Measurements from ENCODE around the gene NEU3.
"Not testable (repeated sequence)": the region's sequence is repeated elsewhere in the genome, so short reads cannot be mapped to it uniquely, and the experiment has no call there.

The NEU3 gene

GRCh38 chr11:75002516-75002915, 13.8 kb downstream of the NEU3 start:
- H3K4me3 ChIP-seq (ENCODE audit: low read length): no peak overlapping the region
- TF ChIP-seq ZNF274 (IDR thresholded peaks at IDR 0.05; ENCODE audit: low read depth, low read length): no peak

GRCh38 chr11:75004215-75004614, 15.5 kb downstream of the NEU3 start:
- no peak for TF ChIP-seq ZNF274 (IDR thresholded peaks at IDR 0.05; ENCODE audit: low read depth, low read length)

GRCh38 chr11:75011357-75011756, 22.6 kb downstream of the NEU3 start:
- no peak for TF ChIP-seq ZNF274 (IDR thresholded peaks at IDR 0.05; ENCODE audit: low read depth, low read length)
- no peak overlapping the region for H3K4me3 ChIP-seq (ENCODE audit: low read length)

More at GRCh38 chr11:75004215-75004614, 15.5 kb downstream of the NEU3 start:
- H3K4me3 ChIP-seq (ENCODE audit: low read length): no peak overlapping the region

DNA sequence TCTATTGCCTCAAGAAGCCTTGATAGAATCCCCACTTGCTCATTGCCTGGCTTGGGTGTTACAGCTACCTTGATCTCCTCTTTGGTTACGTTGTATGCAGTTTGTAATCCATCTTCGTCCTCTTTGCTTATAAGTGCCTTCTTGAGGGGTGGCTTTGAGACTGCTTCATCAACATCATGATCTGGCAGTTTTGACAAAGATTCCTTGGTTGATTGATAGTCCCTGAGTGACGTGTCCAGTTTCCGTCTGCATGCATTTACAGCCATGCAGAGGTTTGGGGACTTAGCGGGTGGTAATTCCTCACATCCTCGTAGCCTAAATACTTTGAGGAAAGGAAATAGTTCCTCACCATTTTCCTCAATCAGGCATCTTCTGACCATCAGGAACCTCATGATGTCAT, 23.1 kb downstream of the NEU3 start:
- H3K4me3 ChIP-seq (ENCODE audit: low read length): no peak overlapping the region
- TF ChIP-seq ZNF274 (IDR thresholded peaks at IDR 0.05; ENCODE audit: low read depth, low read length): no peak

DNA sequence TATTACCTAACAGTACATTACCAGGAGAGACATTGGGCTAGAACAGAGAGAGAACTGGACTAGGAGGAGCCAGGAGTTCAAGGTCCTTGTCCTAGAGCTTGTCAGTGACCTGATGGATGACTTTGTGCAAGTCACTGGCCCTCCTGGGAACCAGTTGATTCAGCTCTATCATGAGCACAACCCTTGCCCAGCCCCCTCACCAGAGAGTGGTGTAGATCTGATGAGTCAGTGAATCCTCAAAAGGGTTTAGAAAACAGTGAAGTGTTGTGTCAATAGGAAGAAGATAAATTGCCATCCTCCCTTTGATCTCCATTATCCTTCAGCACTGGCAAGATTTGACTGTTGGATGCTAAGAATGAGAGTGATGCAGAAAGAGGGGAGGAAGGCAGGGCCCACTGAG, 24.3 kb downstream of the NEU3 start:
- no peak overlapping the region for H3K4me3 ChIP-seq (ENCODE audit: low read length)
- no peak for TF ChIP-seq ZNF274 (IDR thresholded peaks at IDR 0.05; ENCODE audit: low read depth, low read length)

DNA sequence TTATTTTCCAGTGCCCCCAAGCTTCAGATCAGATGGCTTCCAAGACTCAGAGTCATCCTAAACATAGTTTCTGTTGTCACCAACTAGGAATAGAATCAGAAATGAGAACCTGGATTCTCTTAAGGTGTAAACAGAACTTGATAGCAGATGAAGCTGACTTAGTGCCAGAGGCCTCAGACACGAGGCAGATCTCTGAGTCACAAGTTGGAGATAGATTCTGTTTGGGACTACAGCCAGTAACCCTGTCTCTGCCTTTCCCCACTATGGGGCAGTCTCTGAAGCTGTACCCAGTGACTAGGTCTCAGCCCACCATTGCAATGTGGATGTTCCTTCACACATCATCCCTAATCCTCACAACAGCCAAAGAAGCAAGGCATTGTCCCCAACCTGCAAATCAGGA, 25.4 kb downstream of the NEU3 start:
- no peak overlapping the region for H3K4me3 ChIP-seq (ENCODE audit: low read length)
- no peak for TF ChIP-seq ZNF274 (IDR thresholded peaks at IDR 0.05; ENCODE audit: low read depth, low read length)

- H3K4me3 ChIP-seq (ENCODE audit: low read length): not testable (repeated sequence)
These were observed 30.5 kb downstream of the NEU3 start for GRCh38 chr11:75019200-75019599.

GRCh38 chr11:75020328-75020727, 31.6 kb downstream of the NEU3 start:
- H3K4me3 ChIP-seq (ENCODE audit: low read length): not testable (repeated sequence)

DNA sequence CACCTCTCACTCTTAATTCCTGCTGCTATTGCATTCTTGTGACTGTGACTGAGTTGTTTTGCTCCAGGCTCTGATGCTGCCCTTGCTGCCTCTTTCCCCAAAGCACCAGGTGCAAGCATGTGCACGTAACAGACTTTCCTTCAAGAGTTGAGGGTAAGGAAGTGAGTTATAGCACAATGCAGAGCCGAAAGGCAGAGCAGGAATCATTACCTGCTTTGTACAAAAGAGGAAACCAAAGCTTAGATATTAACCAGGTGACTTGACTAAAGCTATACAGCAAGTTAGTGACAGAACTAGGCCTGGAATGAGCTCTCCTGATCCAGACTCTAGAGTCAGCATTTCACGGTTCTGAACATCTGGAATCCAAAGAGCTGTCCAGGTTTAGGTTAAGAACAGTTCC, 33.6 kb downstream of the NEU3 start:
- TF ChIP-seq ZNF274 (IDR thresholded peaks at IDR 0.05; ENCODE audit: low read depth, low read length): no peak
- peak overlapping the region; percentile 35; the same call in 1 of the 2 replicates for H3K4me3 ChIP-seq (ENCODE audit: low read length)

DNA sequence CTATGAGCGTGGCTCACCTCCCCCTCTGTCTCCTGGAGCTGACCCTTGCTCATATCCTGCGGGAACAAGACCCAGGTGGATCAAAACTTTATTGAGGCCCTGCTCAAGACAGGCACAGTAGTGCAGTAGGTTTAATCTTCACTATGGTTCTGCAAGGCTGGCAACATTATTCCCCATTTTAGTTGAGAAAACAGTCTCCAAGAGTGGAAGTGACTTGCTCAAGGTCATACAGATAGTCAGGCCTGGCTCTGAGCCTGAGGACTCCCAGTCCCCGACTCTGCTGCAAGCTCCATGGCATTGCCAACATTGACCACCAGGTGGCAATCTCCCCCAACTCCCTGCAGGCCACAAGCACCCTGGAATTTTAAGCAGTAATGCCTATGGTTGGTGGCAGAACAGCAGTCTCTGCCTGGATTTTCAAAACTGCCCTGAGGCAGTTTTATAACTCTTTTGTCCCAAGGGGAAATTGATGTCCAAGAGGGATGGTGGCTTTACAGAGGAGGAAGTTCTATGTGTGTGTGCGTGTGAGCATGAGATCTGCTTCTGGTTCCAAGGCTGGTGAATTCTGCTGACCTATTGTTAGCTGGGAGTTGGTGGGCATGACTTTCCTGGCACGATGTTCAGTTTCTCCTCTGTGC, 34.1 kb downstream of the NEU3 start:
- peak overlapping the region; percentile 35; the same call in 1 of the 2 replicates for H3K4me3 ChIP-seq (ENCODE audit: low read length)
- no peak for TF ChIP-seq ZNF274 (IDR thresholded peaks at IDR 0.05; ENCODE audit: low read depth, low read length)

DNA sequence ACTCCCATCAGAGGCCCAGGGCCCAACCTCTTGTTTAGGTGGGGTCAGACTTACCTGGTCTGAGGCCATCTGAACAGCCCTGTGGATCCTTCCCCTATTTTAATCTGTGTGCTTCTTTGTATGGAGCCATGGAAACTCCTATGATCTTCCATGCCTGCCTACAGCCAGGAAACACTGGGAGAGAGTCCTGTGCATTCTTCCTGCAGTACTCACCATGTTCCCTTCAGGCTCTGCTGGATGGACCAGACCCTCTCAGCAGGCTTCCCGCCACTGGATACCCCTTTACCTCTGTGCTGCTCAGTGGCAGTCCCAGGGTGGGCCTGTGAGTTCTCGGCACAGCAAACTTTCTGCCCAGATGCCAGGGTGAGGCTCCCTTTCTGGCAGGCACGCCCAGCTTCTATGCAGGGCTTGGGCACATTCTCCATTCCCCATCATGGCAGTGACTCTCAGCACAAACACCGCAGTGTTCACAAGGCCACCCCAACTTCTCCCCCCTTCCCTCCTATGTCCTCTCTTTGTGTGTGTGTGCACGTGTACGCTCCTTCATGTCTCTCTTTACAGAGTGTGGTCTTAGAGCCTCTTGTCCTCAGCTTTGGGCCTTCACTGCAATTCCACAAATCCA, 34.8 kb downstream of the NEU3 start:
- TF ChIP-seq ZNF274 (IDR thresholded peaks at IDR 0.05; ENCODE audit: low read depth, low read length): no peak
- H3K4me3 ChIP-seq (ENCODE audit: low read length): no peak overlapping the region

DNA sequence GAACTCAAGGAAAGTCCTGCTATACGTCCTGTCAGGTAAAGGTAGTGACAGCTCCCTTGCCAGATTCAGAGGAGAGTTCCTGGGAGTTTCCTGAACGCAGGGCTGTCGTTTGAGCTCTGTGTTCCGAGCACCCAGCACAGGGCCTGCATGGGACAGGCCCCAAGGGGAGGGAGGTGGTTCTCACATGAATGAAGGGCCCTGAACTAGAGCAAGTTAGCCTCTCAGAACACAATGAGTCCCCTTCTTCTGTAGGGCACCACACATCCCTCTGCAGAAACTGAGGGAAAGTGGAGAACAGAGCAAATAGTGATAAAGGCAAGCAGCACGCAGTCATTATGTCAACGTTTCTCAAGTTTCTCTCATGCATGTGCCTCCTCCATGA, 35.3 kb downstream of the NEU3 start:
- no peak overlapping the region for H3K4me3 ChIP-seq (ENCODE audit: low read length)
- TF ChIP-seq ZNF274 (IDR thresholded peaks at IDR 0.05; ENCODE audit: low read depth, low read length): no peak

DNA sequence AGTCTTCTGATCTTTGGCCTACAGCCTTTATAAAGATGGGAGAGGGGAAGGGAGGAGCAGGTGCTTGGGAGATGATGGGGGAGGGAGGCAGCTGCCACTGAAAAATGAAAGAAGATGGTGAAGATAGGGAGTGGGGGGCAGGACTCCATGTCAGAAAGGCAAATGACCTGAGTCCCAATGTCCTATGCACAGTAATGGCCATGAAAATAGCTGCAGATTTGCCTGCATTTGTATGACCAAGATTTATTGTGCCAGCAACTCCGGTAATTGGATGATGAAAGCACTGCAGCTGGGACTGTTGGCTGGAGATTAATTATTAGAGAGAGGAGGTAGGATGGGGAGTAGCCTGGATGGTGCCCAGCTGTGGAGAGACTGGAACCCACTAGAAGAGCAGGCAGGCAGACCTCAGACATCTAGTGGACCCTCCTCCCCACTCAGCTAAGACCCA, 36.1 kb downstream of the NEU3 start:
- H3K4me3 ChIP-seq (ENCODE audit: low read length): no peak overlapping the region
- no peak for TF ChIP-seq ZNF274 (IDR thresholded peaks at IDR 0.05; ENCODE audit: low read depth, low read length)

DNA sequence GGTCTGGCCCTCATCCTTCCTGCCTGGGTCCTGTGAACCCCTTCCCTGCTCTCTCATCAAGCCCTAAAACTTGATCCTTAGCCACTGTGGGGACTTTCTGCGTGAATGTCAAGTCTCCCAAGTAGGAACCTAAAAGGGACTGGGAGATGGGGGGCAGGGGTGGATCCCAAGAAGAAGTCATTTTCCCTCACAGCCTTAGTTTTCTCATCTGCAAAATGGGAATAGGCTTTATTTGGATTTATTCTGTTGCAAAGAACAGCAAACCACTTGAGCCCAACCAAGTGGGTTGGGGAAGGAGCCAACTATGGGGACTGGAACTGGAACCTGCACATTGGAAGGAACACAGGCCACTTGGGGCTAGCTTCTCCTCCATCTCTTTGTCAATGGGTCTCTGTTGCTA, 36.8 kb downstream of the NEU3 start:
- H3K4me3 ChIP-seq (ENCODE audit: low read length): no peak overlapping the region
- TF ChIP-seq ZNF274 (IDR thresholded peaks at IDR 0.05; ENCODE audit: low read depth, low read length): no peak

DNA sequence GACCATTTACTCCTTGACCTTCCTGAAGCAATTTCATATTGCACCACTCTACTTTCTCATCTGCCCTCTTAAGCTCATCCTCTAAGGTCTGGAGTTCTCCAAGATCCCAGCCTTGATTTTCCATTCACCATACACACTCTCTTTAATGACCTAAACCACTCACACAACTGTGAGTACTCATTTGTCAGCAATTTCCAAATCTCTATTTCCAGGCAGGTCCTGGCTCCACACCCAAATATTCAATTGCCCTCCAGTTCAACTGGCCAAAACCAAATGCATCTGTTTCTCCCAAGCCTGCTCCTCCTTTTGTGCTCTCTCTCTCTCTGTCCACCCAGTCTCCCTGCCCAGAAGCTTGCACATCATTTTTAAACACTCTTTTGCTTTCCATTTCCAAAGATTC, 39.6 kb downstream of the NEU3 start:
- no peak for TF ChIP-seq ZNF274 (IDR thresholded peaks at IDR 0.05; ENCODE audit: low read depth, low read length)
- H3K4me3 ChIP-seq (ENCODE audit: low read length): no peak overlapping the region

DNA sequence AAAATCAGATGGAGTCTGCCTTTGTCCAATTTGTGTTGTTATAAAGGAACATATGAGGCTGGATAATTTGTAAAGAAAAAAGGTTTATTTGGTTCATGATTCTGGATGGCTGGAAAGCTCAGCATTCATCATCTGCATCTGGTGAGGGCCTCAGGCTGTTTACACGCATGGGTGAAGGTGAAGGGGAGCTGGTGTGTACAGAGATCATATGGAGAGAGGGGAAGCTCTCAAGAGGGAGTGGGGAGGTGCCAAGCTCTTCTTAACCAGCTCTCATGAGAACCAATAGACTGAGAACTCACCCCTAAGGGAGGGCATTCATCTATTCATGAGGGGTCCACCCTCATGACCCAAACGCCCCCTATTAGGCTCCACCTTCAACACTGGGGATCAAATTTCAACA, 40.0 kb downstream of the NEU3 start:
- no peak overlapping the region for H3K4me3 ChIP-seq (ENCODE audit: low read length)
- TF ChIP-seq ZNF274 (IDR thresholded peaks at IDR 0.05; ENCODE audit: low read depth, low read length): no peak

Measured in GM08714 (cell line).